GM06990 (cell line): ENCODE data around the gene RBP4.

Source experiments
- DNase-seq: peaks from one replicate; pipeline ENCODE4 v3.0.0-alpha.2; 2011; ENCODE audit not compliant: insufficient read length; ENCODE audit errors: extremely low read depth
- H3K27me3 ChIP-seq: replicated peaks from 2 replicates; pipeline ENCODE4 v1.6.0; 2011; ENCODE audit warnings: low read length; ENCODE audit not compliant: control insufficient read depth, insufficient read depth
- H3K36me3 ChIP-seq: 2 replicates; pipeline ENCODE4 v1.5.1; 2011; ENCODE audit warnings: low read length; ENCODE audit not compliant: control insufficient read depth, insufficient read depth
- H3K4me3 ChIP-seq: replicated peaks from 2 replicates; pipeline ENCODE4 v1.5.1; 2011; ENCODE audit warnings: low read depth, mild to moderate bottlenecking, control low read depth, low read length
- CTCF ChIP-seq: IDR thresholded peaks from 2 replicates; pipeline ENCODE4 v1.5.1; 2011; ENCODE audit warnings: low read length, control low read depth, mild to moderate bottlenecking, inconsistent platforms; ENCODE audit not compliant: insufficient read depth, poor library complexity, severe bottlenecking

The RBP4 gene

GRCh38 chr10:93612311-93612710 lies 11.3 kb upstream of the RBP4 start, which contains the start of gene PDE6C:
PDE6C (plus strand) TSS chr10:93612537; CDS start chr10:93612726, 189 bp downstream.
- no peaks in the 10 kb centered on the region for H3K36me3 ChIP-seq
- H3K4me3 ChIP-seq: no peak within 1 kb of the TSS
- DNase-seq: no peak
- TF ChIP-seq CTCF: no peak
- H3K27me3 ChIP-seq: no peaks in the 10 kb centered on the region

GRCh38 chr10:93608421-93608820 lies 7.4 kb upstream of the RBP4 start:
- Histone ChIP-seq H3K36me3 (no peaks in the 10 kb centered on the region), H3K4me3 (no peak overlapping the region), H3K27me3 (no peaks in the 10 kb centered on the region)
- no peak for TF ChIP-seq CTCF
- DNase-seq: no peak

GRCh38 chr10:93604146-93604545 lies 3.1 kb upstream of the RBP4 start:
- no peak for TF ChIP-seq CTCF
- Histone ChIP-seq H3K4me3 (no peak overlapping the region), H3K36me3 (no peaks in the 10 kb centered on the region), H3K27me3 (no peaks in the 10 kb centered on the region)
- no peak for DNase-seq

GRCh38 chr10:93603023-93603422 lies 2.0 kb upstream of the RBP4 start:
- DNase-seq: no peak
- H3K27me3 ChIP-seq: no peaks in the 10 kb centered on the region
- no peak for TF ChIP-seq CTCF
- H3K4me3 ChIP-seq: no peak overlapping the region
- H3K36me3 ChIP-seq: no peaks in the 10 kb centered on the region

- DNase-seq: no peak
- H3K27me3 ChIP-seq: no peaks in the 10 kb centered on the region
- no peak overlapping the region for H3K4me3 ChIP-seq
- no peaks in the 10 kb centered on the region for H3K36me3 ChIP-seq
- no peak for TF ChIP-seq CTCF
Observed at GRCh38 chr10:93601774-93602162, 733 bp upstream of the RBP4 start.
